ENCODE results near the gene NR1H4. TPM values are rescaled to one million over a fixed set of nuclear protein-coding genes. Genes with fewer than 3 reads are reported as not detected.
A peak's percentile ranks its signal among the peaks of the same experiment; 100 is the strongest.

NR1H4 gene
- total and polyA plus RNA-seq, 9 of the 15 experiments (the other 6 are each of a cell fraction or from before 2014, with no cell fraction given) = 0.03 TPM; not detected in 8

- TF ChIP-seq, protein P1, sequence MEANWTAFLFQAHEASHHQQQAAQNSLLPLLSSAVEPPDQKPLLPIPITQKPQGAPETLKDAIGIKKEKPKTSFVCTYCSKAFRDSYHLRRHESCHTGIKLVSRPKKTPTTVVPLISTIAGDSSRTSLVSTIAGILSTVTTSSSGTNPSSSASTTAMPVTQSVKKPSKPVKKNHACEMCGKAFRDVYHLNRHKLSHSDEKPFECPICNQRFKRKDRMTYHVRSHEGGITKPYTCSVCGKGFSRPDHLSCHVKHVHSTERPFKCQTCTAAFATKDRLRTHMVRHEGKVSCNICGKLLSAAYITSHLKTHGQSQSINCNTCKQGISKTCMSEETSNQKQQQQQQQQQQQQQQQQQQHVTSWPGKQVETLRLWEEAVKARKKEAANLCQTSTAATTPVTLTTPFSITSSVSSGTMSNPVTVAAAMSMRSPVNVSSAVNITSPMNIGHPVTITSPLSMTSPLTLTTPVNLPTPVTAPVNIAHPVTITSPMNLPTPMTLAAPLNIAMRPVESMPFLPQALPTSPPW (CRISPR knock-in tag; IDR thresholded peaks at IDR 0.05) = no peak
- TF ChIP-seq PURB (CRISPR knock-in tag; IDR thresholded peaks at IDR 0.05; ENCODE audit: low read depth) (no peak), MAX (CRISPR knock-in tag; IDR thresholded peaks at IDR 0.05) (peak; percentile 77), TAF9B (IDR thresholded peaks at IDR 0.05; ENCODE audit: partially characterized antibody) (no peak), CBX1 (IDR thresholded peaks at IDR 0.05; ENCODE audit: low read depth) (peak; percentile 51; the same call in 1 of the 2 replicates), ZNF133 (CRISPR knock-in tag; IDR thresholded peaks at IDR 0.05) (no peak), HDAC8 (tag; IDR thresholded peaks at IDR 0.05) (no peak), DDX20 (tag; IDR thresholded peaks at IDR 0.05; ENCODE audit: low read depth) (no peak), MAZ (CRISPR knock-in tag; conservative IDR thresholded peaks at IDR 0.05 in 1 of 2, IDR thresholded peaks at IDR 0.05 in 1 of 2) (0 out of 4 replicates have a peak, but pooled peaks of 1 of the 2 experiments have one; percentile 3), NCOA4 (IDR thresholded peaks at IDR 0.05; ENCODE audit: partially characterized antibody) (no peak), ZNF239 (CRISPR knock-in tag; IDR thresholded peaks at IDR 0.05) (no peak), HNRNPH1 (optimal IDR thresholded peaks at IDR 0.05; ENCODE audit: low read depth, low read length) (no peak), ZFX (CRISPR knock-in tag; IDR thresholded peaks at IDR 0.05) (peak; percentile 63), NFIX (CRISPR knock-in tag; IDR thresholded peaks at IDR 0.05; ENCODE audit: low read depth) (no peak), MEIS2 (IDR thresholded peaks at IDR 0.05; ENCODE audit: partially characterized antibody) (peak; percentile 60), MTA3 (IDR thresholded peaks at IDR 0.05; ENCODE audit: borderline replicate concordance) (no peak), CHD1 (IDR thresholded peaks at IDR 0.05; ENCODE audit: low read length) (no peak), SNIP1 (IDR thresholded peaks at IDR 0.05; ENCODE audit: low read depth) (no peak)
- TF ChIP-seq, protein P2, sequence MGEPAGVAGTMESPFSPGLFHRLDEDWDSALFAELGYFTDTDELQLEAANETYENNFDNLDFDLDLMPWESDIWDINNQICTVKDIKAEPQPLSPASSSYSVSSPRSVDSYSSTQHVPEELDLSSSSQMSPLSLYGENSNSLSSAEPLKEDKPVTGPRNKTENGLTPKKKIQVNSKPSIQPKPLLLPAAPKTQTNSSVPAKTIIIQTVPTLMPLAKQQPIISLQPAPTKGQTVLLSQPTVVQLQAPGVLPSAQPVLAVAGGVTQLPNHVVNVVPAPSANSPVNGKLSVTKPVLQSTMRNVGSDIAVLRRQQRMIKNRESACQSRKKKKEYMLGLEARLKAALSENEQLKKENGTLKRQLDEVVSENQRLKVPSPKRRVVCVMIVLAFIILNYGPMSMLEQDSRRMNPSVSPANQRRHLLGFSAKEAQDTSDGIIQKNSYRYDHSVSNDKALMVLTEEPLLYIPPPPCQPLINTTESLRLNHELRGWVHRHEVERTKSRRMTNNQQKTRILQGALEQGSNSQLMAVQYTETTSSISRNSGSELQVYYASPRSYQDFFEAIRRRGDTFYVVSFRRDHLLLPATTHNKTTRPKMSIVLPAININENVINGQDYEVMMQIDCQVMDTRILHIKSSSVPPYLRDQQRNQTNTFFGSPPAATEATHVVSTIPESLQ (CRISPR knock-in tag; IDR thresholded peaks at IDR 0.05) = 0 out of 2 replicates have a peak, but pooled peaks have one; percentile 32
- TF ChIP-seq, protein P3, sequence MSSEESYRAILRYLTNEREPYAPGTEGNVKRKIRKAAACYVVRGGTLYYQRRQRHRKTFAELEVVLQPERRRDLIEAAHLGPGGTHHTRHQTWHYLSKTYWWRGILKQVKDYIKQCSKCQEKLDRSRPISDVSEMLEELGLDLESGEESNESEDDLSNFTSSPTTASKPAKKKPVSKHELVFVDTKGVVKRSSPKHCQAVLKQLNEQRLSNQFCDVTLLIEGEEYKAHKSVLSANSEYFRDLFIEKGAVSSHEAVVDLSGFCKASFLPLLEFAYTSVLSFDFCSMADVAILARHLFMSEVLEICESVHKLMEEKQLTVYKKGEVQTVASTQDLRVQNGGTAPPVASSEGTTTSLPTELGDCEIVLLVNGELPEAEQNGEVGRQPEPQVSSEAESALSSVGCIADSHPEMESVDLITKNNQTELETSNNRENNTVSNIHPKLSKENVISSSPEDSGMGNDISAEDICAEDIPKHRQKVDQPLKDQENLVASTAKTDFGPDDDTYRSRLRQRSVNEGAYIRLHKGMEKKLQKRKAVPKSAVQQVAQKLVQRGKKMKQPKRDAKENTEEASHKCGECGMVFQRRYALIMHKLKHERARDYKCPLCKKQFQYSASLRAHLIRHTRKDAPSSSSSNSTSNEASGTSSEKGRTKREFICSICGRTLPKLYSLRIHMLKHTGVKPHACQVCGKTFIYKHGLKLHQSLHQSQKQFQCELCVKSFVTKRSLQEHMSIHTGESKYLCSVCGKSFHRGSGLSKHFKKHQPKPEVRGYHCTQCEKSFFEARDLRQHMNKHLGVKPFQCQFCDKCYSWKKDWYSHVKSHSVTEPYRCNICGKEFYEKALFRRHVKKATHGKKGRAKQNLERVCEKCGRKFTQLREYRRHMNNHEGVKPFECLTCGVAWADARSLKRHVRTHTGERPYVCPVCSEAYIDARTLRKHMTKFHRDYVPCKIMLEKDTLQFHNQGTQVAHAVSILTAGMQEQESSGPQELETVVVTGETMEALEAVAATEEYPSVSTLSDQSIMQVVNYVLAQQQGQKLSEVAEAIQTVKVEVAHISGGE (CRISPR knock-in tag; IDR thresholded peaks at IDR 0.05) = no peak
These were observed 99.9 kb downstream of the NR1H4 start, which contains the start of gene GAS2L3 (continued) for GRCh38 chr12:100573292-100574186.

All from K562 (cell line).